Skin of body (tissue), 2 donors: ENCODE data around the gene OR2AT4. TPM values are rescaled to one million over a fixed set of nuclear protein-coding genes. Genes with fewer than 3 reads are reported as not detected.
"Not testable (repeated sequence)": the region's sequence is repeated elsewhere in the genome, so short reads cannot be mapped to it uniquely, and the experiment has no call there.

ENCODE experiments used
- DNase-seq: peaks from one replicate; lab custom pipeline; 2025; lab: John Stamatoyannopoulos, UW
- total RNA-seq: library from RNA; depleted of rRNA; stranded (reverse); fragments of >200 nt; gene quantifications from one replicate; pipeline ENCODE4 v1.2.3, GENCODE V29; 2014

OR2AT4 gene
- total RNA-seq, 1 donor from 2014 or later, result not detected

DNA sequence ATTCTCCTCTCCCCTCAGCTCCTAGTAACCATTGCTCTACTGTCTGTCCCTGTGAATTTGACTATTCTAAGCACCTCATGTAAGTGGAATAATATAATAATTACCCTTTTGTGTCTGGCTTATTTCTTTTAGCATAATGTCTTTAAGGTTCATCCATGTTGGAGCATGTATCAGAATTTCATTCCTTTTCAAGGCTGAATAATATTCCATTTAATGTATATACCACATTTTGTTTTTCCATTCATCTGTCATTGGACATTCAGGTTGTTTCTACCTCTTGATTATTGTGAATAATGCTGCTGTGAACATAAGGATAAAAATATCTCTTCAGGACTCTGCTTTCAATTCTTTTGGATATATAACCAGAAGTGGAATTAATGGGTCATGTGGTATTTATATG lies 28.1 kb downstream of the OR2AT4 start:
- DNase-seq, result no peak

DNA sequence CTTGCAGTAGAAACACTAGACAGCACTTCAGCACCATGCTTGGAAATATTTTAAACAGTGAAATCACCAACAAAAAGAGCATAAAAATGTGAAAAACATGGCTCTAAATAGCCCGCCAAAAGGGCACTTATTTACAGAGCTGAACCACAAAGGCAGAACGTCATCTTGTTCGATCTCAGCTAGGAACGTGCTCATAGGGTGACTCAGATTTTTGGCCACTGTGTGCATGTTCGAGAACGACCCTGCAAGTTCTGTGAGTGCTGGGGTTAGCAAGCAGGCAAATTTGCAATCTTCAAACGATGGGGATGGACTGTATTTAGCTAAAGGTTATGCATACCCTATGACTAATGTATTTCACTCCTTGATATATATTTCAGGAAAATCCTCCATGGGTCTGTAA lies 30.6 kb downstream of the OR2AT4 start:
- no peak for DNase-seq

DNA sequence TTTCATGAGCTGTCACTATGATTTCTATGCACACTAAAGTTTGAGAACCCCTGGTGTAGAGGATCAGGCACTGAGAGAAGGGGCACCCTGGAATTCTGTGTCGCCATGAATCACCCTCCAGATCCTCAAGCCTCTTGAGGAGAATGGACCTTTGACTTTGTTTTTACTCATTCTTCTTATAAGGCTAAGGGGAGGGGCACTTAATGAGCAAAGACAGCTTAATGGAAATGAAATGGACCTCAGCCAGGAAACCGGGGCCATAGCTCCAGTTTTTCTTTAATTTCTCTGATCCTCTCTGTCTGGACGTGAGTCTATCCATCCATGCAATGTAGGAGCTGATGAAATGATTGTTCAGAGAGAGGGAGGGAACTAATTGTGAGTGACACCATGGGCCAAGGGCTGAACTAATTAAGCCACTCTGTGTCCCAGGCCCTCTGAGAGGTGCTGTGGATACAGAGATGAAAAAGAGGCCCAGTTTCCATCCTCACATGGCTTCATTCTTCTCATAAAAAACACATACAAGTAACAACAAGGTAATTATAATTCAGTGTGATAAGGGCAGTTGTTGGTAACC lies 32.8 kb downstream of the OR2AT4 start:
- DNase-seq, result no peak

DNA sequence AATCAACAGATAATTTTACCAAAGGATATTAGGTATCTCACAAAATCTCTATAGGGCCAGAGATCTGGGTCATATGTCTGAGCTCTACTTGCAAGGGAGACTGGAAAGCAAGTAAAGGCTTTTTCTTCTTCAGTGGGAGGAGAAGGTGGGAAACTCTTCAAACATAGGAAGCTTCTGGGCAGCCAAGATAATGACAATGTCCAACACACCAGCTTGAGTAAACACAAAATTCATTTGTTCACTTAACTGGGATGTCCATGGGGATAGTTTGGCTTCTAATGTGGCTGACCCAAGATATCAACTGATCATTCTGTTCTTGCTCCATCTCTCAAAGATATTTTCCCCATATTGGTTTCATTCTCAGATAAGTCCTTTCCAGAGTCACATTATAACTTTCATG lies 37.4 kb downstream of the OR2AT4 start:
- no peak for DNase-seq

DNA sequence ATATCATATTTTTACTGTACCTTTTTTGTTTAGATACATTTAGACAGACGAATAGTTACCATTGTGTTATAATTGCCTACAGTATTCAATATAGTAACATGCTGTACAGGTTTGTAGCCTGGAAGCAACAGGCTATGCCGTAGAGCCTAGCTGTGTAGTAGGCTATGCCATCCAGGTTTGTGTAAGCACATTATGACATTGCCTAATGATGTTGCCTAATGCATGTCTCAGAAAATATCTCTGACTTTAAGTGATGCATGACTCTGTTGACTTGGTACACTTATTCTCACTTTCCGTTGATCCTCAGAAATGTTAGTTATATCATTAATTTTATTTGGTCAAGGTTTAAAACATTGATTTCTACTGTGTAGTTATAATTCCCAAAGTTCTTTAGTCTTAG lies 39.9 kb downstream of the OR2AT4 start:
- no peak for DNase-seq

DNA sequence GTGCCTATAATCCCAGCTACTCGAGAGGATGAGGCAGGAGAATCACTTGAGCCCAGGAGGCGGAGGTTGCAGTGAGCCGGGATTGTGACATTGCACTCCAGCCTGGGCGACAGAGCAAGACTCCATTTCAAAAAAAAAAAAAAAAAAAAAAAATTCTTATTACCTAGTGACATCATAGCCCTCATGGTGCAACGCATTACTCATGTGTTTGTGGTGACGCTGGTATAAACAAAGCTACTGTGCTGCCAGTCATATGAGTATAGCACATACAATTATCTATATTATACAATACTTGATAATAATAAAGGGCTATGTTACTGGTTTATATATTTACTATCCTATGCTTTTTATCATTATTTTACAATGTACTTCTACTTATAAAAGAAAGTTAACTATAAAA lies 41.2 kb downstream of the OR2AT4 start:
- DNase-seq, result no peak

DNA sequence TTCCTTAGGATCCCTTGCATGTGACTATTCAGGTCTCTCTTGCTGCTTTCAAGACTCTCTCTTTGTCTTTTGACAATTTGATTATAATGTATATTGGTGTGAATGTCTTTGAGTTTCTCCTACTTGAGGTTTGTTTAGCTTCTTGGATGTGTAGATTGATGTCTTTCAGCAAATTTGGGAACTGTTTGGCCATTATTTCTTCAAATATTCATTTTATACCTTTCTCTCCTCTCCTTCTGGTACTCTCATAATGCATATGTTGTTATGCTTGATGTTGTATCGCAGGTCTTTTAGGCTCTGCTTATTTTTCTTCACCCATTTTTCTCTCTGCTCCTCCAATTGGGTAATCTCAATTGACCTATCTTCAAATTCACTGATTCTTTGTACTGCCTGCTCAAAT lies 44.2 kb downstream of the OR2AT4 start:
- no peak for DNase-seq

DNA sequence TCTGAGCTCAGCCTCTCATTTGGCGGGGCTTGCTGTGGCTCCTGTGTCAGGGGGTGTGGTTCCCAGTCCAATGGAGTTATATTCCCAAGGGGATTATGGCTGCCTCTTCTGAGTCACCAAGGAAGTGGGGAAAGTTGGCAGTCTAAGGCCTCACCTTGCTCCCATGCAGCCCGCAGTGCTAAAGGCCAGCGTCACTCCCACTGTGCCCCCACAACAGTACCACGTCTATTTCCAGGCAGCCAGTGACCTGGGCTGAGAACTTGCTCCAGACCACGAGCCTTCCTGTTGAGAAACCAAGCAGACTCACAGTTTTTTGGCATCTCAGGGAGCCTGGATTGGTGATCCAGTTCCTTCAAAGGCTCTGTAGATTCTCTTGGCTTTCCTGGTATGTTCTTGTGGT lies 45.6 kb downstream of the OR2AT4 start:
- DNase-seq, result no peak

DNA sequence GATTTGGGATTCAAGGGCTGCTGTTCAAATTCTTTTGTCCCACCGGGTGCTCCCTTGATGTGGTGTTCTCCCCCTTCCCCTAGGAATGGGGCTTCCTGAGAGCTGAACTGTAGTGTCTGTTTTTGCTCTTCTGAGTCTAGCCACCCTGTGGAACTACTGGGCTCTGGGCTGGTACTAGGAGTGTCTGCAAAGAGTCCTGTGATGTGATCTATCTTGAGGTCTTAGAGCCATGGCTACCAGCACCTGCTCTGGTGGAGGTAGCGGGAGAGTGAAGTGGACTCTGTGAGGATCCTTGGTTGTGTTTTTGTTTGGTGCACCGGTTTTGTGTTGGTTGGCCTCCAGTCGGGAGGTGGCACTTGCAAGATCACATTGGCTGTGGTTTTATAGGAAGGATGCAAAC lies 46.2 kb downstream of the OR2AT4 start:
- DNase-seq, result no peak

DNA sequence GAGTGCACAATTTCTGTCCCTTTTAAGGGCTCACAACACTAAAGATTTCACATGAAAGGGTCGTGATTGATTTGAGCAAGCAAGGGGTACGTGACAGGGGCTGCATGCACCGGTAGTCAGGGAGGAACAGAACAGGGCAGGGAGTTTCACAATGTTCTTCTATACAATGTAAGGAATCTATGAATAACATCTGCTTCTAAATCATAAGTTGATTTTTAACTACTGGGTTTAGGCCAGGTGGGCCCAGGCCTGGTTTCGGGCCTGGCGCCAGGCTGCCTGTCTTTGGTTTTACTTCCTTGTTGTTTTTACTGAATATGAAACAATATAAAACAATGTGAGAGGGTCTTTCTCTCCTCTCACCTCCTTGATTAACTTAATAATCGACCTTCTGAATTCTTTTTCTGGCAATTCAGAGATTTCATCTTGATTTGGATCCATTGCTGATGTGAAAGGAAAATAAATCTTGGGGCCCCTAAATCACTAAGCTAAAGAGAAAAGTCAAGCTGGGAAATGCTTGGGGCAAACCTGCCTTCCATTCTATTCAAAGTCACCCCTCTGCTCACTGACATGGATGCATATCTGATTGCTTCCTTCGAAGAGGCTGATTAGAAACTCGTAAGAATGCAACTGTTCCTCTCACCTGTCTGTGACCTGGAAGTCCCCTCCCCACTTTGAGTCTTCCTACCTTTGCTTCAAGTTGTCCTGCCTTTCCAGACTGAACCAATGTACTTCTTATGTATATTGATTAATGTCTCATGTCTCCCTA lies 47.0 kb downstream of the OR2AT4 start:
- not testable (repeated sequence) for DNase-seq

DNA sequence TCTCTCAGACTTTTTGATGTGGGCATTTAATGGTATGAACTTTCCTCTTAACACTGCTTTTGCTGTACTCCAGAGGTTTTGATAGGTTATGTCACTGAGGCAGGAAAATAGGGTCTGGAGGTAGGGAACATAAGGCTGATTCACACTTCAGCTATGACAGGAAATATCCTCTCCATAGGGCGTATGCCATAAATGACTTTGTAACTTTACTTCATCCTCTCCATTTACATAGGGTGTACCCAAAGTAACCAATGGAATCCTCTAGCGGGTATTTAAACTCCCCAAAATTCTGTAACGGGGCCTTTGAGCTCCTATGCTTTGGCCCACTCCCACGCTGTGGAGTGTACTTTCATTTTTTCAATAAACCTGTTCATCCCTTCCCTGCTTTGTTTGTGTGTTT lies 49.5 kb downstream of the OR2AT4 start:
- no peak for DNase-seq

DNA sequence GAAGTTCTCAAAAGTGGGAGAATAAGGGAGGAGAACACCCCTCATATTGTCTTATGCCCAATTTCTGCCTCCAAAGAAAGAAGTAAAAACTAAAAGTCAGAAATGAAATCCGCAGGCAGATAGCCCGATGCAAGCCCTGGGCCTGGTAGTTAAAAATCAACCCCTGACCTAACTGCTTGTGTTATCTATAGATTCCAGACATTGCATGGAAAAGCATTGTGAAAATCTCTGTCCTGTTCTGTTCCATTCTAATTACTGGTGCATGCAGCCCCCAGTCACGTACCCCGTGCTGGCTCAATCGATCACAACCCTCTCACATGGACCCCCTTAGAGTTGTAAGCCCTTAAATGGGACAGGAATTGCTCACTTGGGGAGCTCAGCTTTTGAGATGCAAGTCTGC lies 50.0 kb downstream of the OR2AT4 start:
- DNase-seq, result not testable (repeated sequence)

DNA sequence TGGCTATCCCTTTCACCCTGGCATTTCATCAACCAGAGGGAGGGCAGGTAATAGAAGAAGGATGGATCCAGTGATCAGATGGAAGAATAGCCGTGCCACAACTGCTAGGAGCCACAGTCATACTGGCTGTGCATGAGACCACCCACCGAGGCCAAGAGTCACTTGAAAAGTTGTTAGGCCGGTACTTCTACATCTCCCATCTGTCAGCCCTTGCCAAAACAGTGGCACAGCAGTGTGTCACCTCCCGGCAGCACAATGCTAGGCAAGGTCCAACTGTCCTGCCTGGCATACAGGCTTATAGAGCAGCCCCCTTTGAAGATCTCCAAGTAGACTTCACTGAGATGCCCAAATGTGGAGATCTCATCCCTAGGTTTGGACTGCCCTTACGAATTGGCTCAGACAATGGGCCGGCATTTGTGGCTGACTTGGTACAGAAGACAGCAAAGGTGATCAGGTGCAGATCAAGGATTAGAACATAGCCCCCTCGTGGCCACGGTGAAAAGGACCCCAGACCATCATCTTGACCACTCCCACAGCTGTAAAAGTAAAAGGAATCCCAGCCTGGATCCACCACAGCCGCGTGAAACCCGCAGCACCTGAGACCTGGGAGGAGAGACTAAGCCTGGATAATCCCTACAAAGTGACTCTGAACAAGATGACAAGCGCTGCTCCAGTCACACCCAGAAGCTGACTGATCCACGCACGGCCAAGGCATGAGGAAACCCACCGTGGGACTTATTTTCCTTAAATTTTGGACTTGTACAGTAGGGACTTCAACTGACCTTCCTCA lies 52.1 kb downstream of the OR2AT4 start:
- DNase-seq, result not testable (repeated sequence)

DNA sequence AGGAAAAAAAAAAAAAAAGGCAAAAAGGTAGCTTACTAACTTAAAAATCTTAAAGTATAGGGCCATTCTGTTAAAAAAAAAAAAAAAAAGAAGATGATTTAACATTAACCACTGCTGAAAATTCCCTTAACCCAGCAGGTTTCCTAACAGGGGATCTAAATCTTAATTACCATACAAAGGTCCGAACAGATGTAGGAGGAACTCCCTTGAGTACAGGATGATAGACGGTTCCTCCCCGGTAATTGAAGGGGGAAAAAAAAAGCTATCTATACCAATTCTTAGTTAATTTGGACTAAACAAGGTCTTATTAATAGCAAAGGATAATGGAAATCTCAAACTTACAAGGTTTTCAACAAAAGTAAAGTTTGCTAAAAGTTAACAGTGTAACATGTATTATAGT lies 54.9 kb downstream of the OR2AT4 start:
- DNase-seq, result not testable (repeated sequence)

DNA sequence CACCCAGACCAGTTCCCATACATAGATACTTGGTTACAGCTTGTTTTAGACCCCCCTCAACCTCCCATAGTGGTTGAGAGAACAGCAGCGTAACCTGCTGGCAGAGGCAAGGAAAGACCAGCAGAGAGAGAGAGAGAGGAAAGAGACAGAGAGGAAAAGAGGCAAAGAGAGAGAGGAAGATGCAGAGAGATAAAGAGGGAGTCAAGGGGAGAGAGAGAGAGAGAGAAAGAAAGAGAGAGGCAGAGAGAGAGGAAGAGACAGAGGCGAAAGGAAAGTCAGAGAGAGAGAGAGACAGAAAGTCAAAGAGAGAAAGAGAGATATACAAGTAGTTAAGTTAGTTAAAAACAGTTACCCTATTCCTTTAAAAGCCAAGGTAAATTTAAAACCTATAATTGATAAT lies 55.4 kb downstream of the OR2AT4 start:
- no peak for DNase-seq

DNA sequence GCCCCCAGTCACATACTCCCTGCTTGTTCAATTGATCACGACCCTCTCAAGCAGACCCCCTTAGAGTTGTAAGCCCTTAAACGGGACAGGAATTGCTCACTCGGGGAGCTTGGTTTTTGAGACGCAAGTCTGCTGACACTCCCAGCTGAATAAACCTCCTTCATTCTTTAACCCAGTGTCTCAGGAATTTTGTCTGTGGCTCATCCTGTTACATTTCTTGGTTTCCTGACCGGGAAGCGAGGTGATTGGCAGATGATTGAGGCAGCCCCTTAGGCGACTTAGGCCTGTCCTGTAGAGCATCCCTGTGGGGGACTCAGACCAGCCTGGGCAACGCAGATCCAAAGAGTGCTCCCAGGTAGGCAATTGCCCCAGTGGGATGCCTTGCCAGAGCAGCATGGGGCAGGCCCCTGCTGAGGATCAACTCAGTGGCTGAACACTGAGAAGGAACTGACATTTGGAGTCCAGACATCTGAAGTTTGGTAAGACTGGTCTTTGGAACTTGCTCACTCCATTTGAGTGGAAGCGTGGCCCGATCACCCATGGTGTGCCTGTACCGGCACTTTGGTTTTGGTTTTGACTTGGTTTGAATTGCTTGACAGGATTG lies 56.4 kb downstream of the OR2AT4 start:
- no peak for DNase-seq

DNA sequence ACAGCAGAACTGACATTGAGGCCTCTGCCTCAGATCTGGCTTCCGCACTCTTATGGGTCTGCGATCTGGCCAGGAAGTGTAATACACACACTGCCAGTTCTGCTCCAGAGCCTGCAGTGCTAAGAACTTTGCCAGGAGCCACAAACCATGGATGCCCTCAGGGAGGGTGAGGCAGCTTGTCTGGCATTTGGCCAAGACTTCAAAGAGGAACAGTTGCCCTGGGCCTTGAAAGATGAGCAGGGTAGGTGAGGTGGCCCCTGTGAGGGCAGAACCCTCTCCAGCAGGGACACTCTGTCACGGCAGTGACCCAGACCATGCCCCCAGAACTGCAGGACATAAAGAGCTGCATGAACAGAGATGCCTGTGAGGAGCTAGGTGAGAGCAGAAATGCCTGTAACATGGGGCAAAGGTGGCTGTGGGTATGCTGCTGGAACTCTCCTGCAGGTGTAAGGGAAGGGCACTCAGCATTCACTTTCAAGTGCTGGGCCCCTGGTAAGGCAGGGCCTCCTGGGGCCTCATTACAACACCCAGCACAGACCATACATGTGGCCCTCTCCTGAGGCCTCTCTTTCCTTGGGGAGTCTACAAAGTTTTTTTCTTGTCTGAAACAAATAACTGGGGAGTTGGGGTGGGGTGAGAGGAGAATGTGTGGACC lies 60.6 kb downstream of the OR2AT4 start:
- DNase-seq, result no peak

DNA sequence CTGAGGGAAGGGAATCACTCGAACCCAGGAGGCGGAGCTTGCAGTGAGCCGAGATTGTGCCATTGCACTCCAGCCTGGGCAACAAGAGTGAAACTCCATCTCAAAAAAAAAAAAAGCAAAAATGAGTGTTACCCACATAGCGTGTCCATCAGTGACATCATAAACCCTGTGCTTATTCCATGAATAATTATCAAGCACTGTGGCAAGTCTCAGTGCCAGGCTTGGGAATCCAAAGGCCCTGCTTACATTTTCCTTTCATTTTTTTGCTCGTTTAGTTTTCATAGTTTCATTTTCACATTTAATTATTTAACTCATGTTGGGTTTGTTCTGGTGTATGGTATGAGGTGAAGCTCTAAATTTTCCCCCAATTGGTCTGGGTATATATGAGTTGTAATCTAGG lies 61.4 kb downstream of the OR2AT4 start:
- DNase-seq, result no peak

DNA sequence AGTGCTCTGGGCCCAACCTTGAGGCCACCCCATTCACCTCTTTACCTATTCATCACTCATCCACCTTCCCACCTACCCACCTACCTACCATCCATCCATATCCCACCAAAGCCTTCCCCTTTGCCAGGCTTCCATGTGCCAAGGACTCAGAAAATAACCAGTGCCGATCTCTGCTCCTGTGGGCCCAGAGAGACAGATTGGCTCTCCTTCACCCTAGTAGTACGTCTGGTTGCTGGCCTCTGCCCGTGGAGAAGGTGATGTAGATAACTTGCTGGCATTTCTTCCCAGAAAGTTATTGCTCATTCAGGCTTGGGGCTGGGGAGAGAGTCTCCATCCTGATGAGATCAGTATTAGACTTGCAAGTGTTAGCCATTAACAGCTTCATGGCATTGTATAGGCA lies 62.8 kb downstream of the OR2AT4 start:
- no peak for DNase-seq

DNA sequence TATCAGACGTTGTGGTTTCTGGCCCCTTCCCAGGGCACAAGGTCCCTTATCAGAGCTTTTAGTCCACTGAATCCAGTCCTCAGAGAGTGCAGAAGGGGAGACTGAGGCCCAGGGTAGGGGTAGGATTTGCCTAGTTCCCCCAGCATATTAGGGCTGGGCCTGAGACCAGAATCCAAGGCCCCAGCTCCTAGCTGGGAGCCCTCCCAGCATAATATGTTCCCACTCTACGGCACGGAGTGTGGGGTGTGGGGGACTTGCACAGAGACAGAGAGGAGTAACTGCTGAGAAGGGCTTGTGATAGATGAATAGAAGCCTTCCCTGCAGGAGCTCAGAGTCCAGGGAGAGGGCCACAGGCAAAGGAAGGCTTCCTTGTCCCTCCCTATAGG lies 64.1 kb downstream of the OR2AT4 start:
- DNase-seq, result no peak

DNA sequence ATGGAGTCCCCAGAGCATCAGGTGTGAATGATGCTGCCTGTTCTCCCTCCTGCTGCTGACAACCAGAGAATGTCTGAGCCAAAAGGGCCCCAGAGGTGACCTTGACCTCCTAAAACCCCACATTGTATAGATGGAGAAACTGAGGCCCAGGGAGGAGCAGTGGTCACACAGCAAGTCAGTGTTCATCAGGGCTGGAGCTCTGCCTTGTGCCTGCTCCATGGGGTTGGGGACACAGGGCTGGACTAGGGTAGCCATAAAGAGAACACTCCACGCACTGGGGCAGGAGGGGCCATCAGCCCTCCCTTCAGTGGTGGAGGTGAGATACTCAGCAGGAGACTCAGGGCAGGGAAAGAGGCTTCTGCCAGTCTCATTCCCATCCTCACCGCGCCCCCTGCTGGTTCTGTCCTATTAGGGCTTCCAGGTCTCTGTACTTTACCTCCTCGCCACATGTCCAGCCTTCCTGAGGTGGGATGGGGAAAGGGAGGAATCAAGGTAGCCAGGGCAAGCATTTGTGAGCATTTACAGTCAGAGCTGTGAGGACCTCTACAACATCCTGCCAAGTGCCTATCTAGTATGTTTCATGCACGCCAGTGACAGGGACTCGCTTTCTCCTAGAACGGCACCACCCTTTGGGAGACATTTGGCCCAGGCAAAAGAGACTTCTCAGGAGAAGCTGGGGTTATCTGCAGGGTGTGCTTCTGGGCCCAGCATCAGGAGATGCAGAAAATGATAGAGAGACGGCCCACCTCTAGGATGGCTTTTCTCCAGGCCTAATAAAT lies 64.7 kb downstream of the OR2AT4 start:
- DNase-seq, result no peak
